Stimulated activated CD4-positive, alpha-beta T cell treated with anti-CD3 and anti-CD28 coated beads, Interleukin-12 subunit alpha, Interleukin-12 subunit beta, amount 100 ng/mL, for 4 hours (primary cell): Measurements from ENCODE around the gene DNM2.
A peak's percentile ranks its signal among the peaks of the same experiment; 100 is the strongest.
"Not testable (repeated sequence)": the region's sequence is repeated elsewhere in the genome, so short reads cannot be mapped to it uniquely, and the experiment has no call there.

Experiments
- DNase-seq: peaks from one replicate; pipeline ENCODE4 v3.0.0-alpha.2; 2020

DNM2 gene

GRCh38 chr19:10717356-10718204 is at the start of gene DNM2:
TSS of gene DNM2 (plus strand) at chr19:10718079. CDS start at chr19:10718243, 164 bp downstream.
- DNase-seq, result peak; percentile 94

DNA sequence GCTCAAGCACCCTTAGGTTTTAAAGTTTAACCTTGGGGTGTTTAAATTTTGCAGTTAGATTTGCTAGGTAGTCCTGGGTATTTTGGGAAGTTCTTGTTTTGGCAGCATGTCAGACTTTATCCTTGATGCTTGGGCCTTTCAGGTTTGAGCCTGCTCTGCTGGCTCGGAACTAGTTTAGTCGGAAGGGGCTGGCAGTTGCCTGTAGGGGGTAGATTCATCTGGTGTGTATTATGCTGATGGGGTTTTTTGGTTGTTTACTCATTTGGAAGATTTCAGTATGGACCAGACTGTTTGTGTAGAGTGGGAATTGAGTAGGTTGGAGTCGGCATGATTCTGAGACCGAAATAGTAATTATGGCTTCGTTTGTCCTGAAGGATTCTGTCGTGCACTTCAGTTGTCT is 48.6 kb upstream of the DNM2 start:
- DNase-seq, result no peak

- no peak for DNase-seq
These were observed 47.7 kb upstream of the DNM2 start for GRCh38 chr19:10670182-10670581.

- no peak for DNase-seq
These were observed 46.7 kb upstream of the DNM2 start for GRCh38 chr19:10670876-10671804.

DNA sequence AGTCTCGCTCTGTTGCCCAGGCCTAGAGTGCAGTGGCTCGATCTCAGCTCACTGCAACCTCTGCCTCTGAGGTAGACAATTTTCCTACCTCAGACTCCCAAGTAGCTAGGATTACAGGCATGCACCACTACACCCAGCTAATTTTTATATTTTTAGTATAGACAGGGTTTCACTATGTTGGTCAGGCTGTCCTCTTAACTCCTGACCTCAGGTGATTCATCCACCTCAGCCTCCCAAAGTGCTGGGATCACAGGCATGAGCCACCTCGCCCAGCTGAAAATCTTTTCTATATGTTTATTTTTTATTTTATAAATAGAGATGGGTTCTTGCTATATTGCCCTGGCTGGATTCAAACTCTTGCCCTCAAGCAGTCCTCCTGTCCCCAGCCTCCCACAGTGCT is 46.0 kb upstream of the DNM2 start:
- DNase-seq, result not testable (repeated sequence)

- DNase-seq, result not testable (repeated sequence)
These were observed 42.7 kb upstream of the DNM2 start for GRCh38 chr19:10675214-10675613.

DNA sequence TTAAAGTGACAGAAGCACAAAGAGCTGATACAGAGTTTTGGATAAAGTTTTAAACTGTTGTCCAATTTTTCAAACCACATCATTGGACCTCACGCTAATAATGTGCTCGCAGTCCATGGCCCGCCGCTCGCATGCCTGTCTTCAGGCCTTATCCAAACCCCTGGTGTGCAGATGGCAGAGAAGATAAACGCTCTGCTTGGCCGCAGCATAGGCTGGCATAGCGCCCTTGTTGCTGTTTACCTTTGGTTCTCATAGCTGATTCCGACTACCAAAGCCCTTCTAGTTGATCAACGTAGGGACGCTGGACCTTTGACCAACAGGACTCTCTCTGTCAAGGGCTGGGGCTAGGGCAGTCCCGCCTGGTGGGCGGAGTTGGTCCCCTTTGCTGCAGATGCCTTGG is 40.1 kb upstream of the DNM2 start:
- DNase-seq, result no peak

DNA sequence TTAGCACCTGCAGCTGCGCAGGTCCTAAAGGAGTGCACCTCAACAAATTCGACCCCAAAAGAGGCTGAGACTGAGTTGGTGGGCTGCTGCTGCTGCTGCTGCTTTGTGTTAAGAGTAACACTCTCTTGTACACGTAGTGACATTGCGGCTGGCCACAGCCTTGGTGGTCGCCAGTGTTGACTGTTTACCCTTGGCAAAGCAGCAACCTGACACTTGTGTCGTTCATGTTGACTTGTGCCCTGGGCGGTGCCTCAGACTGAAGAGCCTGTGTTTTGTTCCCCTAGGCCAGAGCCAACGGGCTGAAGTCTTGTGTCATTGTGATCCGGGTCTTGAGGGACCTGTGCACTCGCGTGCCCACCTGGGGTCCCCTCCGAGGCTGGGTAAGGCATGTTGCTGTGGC is 39.1 kb upstream of the DNM2 start:
- no peak for DNase-seq

DNA sequence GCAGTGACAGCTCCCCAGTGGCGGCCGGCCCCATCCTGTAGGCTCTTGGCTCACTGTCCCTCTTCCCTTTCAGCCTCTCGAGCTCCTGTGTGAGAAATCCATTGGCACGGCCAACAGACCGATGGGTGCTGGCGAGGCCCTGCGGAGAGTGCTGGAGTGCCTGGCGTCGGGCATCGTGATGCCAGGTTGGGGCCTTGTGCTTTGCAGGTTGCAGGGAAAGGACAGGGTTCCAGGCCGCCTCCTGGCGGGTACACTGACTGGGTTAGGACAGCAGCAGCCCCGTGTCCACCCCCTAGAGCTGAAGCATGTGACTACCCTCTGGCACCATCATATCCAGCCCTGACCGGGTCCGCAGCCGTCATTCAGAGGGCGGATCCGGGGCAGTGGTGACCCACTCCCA is 38.1 kb upstream of the DNM2 start:
- no peak for DNase-seq

DNA sequence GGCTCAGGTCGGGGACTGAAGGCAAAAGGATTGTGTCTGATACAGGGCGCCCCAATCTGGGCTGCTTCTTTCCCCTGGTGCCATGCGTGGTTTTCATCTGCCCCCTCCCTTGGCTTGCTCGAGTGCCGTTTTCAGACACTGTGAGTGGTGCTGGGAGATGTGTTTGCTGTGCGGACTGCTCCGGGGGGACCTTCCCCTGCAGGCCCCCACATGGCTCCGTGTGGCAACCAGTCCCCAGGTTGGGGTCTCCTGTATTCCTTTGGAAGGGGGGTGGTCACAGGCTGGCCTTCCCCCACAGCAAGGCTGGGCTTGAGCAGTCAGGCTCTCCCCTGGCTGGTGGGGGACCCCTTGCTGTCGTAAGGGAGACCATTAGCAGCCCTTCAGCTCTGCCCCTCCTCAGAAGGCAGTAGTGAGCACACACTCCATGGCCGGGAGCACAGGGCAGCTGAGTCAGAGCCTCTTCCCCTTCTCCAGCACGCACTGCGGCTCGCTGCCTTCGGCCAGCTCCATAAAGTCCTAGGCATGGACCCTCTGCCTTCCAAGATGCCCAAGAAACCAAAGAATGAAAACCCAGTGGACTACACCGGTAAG is 37.2 kb upstream of the DNM2 start:
- DNase-seq, result no peak

- no peak for DNase-seq
These were observed 36.2 kb upstream of the DNM2 start for GRCh38 chr19:10681658-10682057.

DNA sequence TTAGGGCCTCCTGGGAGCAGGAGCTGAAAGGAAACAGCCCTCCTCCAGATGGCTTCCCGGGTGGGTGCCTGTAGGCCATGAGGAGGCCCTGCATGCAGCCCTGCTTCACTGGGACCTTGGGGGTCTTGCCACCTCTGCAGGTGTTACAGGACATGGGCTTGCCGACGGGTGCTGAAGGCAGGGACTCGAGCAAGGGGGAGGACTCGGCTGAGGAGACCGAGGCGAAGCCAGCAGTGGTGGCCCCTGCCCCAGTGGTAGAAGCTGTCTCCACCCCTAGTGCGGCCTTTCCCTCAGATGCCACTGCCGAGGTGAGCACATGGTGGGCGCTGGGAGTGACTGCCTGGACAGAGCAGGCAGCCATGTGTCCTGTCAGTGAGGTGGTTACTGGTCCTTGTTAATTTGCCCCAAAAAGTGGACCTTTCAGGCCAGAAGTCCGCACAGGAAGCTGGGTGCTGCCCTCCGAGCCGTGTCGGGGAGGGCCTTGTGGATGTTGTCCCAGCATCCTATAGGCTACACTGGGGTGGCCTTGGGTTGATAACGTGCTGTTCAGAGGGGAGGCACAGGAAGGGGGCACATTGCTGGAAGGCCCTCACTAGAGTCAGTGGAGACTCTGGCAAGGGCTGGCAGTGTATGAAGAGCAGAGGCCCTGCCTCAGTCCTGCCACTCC is 35.3 kb upstream of the DNM2 start:
- DNase-seq, result no peak

DNA sequence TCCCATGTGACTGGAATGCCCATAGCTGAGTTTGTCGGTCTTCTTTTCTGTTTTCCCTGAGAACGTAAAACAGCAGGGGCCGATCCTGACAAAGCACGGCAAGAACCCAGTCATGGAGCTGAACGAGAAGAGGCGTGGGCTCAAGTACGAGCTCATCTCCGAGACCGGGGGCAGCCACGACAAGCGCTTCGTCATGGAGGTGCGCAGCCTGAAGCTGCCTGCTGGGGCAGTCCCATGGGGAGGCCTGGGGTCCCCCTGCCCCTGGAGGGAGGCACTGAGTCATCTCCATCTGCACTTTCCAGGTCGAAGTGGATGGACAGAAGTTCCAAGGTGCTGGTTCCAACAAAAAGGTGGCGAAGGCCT is 34.8 kb upstream of the DNM2 start:
- DNase-seq, result no peak

- DNase-seq, result no peak
These were observed 34.3 kb upstream of the DNM2 start for GRCh38 chr19:10683582-10683981.

- DNase-seq, result no peak
These were observed 32.7 kb upstream of the DNM2 start for GRCh38 chr19:10685210-10685609.

- no peak for DNase-seq
These were observed 31.7 kb upstream of the DNM2 start for GRCh38 chr19:10686193-10686592.

DNA sequence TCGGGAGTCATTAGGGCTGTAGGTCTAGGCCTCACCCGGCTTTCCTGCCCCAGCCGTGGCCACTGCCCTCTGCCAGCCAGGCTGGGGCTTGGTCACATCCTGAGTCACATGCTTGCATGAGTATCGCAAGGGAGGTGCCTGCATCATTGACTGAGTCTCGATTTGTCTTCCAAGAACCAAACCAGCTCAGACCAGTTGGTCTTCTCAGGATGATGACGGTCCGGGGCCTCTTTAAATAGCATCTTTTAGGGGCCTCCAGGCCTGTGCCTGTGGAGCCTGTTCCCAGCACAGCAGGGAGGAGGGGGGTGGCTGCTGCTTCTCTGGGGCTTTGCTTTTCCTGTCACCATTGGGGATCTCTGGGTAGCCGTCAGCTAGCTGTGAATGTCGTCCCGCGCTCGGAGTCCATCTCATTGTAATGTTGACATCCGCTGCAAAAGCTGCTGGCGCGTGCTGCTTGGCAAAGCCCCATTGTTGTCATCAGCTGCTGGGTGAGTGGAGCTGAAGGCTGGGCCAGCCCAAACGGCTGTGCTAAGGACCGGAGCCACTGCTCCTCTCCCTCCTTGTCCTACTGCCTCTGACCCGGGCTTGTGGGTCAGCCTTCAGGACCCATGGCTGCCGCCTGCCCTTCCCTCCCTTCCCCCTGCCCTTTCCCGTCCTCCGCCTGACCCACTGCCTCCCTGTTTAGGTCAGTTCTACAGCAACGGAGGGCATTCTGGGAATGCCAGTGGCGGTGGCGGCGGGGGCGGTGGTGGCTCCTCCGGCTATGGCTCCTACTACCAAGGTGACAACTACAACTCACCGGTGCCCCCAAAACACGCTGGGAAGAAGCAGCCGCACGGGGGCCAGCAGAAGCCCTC is 31.0 kb upstream of the DNM2 start:
- no peak for DNase-seq

DNA sequence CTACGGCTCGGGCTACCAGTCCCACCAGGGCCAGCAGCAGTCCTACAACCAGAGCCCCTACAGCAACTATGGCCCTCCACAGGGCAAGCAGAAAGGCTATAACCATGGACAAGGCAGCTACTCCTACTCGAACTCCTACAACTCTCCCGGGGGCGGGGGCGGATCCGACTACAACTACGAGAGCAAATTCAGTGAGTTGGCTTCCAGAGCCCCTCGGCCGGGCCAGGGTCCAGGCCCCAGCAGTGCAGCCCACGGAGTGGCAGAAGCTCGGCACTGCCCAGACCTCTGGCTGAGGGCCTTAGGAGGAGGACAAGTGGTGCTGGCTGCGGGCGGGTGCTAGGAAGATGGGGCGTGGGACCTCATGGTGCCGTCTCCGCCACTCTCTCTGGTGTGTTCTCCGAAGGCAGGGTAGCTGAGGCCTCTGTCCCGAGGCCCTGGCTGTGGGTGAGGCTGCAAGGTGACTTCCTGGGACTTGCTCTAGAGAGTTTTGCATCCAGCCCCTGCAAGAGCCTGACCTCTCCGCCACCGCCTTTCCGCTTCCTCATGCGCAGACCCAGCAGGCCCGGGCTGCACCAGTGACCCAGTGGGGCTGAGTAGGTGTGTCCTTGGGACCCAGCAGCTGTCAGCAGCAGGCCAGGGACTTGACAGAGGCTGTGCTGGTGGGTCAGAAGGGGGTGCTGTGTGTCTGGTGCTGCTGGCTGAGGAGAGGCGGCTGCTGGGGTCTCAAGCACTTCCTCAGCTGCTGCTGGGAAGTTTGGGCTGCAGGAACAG is 30.2 kb upstream of the DNM2 start:
- no peak for DNase-seq

- DNase-seq, result no peak
These were observed 29.2 kb upstream of the DNM2 start for GRCh38 chr19:10688545-10689280.

GRCh38 chr19:10690341-10690781 is 27.5 kb upstream of the DNM2 start:
- DNase-seq, result no peak
